ENCODE results near the gene COQ7. TPM values are rescaled to one million over a fixed set of nuclear protein-coding genes. Genes with fewer than 3 reads are reported as not detected.

The COQ7 gene
- total RNA-seq, 4 donors from 2014 or later: 16.5 to 29.1 (median 20.6) TPM

DNA sequence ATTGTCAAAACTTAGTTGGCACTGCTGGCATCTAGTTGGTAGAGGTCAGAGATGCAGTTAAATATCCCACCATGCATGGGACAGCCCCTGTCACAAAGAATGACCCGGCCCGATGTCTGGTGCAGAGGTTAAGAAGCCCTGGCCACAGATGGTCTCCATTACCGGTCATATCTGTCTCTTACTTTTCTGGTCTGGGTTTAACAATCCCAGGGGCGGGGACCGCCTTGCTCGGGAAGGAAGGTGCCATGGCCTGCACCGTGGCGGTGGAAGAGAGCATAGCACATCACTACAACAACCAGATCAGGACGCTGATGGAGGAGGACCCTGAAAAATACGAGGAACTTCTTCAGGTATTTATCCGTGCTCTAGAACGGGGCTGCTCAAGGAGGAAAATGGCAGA, 8.1 kb downstream of the COQ7 start:
- Histone ChIP-seq H3K4me3 (no peak overlapping the region), H3K36me3 (peaks cover 0 to 66% (median 0%) of the 10 kb centered on the region in 3 donors), H3K4me1 (no peaks in the 10 kb centered on the region), H3K27me3 (no peaks in the 10 kb centered on the region), H3K9me3 (no peaks in the 10 kb centered on the region), H3K27ac (no peak overlapping the region)
- TF ChIP-seq, protein P1, sequence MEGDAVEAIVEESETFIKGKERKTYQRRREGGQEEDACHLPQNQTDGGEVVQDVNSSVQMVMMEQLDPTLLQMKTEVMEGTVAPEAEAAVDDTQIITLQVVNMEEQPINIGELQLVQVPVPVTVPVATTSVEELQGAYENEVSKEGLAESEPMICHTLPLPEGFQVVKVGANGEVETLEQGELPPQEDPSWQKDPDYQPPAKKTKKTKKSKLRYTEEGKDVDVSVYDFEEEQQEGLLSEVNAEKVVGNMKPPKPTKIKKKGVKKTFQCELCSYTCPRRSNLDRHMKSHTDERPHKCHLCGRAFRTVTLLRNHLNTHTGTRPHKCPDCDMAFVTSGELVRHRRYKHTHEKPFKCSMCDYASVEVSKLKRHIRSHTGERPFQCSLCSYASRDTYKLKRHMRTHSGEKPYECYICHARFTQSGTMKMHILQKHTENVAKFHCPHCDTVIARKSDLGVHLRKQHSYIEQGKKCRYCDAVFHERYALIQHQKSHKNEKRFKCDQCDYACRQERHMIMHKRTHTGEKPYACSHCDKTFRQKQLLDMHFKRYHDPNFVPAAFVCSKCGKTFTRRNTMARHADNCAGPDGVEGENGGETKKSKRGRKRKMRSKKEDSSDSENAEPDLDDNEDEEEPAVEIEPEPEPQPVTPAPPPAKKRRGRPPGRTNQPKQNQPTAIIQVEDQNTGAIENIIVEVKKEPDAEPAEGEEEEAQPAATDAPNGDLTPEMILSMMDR (IDR thresholded peaks at IDR 0.05): no peak
- TF ChIP-seq POLR2A (IDR thresholded peaks at IDR 0.05): no peak
- DNase-seq: no peak

DNA sequence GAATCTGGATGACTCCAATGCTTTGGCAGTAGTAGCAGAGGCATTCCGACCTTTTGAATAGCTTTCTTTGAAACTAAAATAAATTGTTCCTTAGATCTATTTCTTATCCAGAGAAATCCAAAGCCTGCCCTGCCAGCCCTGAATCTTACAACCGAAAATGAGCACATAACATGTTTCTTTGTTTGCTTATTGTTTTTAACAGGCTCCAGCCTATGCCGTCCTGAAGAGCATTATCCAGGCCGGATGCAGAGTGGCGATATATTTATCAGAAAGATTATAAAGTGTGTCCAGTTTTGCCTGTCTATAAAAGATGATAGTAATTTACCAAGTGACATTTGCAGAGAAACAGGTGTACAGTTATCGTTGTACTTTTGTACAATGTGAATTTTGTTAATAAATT, 10.5 kb downstream of the COQ7 start:
- no peaks in the 10 kb centered on the region for H3K4me1 ChIP-seq
- no peak overlapping the region for H3K27ac ChIP-seq
- no peak for DNase-seq
- peaks cover 0 to 73% (median 0%) of the 10 kb centered on the region in 3 donors for H3K36me3 ChIP-seq
- no peaks in the 10 kb centered on the region for H3K9me3 ChIP-seq
- H3K4me3 ChIP-seq: no peak overlapping the region
- TF ChIP-seq, protein P1 (IDR thresholded peaks at IDR 0.05): no peak
- TF ChIP-seq POLR2A (IDR thresholded peaks at IDR 0.05): no peak
- H3K27me3 ChIP-seq: no peaks in the 10 kb centered on the region

DNA sequence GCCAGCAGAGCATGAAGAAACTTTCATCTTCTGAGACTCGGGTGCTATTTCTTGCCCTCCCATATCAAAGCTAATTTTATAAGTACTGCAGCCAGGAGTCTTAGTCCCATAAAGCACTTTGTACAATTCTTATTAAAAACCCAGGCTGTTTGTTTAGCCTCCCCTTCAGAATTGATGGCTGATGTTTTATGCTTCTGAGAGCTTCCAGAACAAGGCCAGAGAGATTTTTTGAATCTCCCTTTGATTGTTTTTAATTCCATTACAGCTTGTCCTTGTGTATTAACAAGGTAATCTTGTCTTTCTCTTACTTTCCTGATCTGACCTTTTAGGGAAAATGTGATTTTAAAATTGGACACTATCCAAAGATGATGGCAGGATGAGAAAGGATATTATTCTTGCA, 16.3 kb downstream of the COQ7 start:
- TF ChIP-seq, protein P1 (IDR thresholded peaks at IDR 0.05): no peak
- no peak for TF ChIP-seq POLR2A (IDR thresholded peaks at IDR 0.05)
- Histone ChIP-seq H3K4me3 (no peak overlapping the region), H3K27me3 (no peaks in the 10 kb centered on the region), H3K27ac (no peak overlapping the region), H3K9me3 (no peaks in the 10 kb centered on the region), H3K4me1 (peaks cover 0 to 11% (median 1%) of the 10 kb centered on the region in 4 donors), H3K36me3 (peaks cover 0 to 21% (median 0%) of the 10 kb centered on the region in 3 donors)
- DNase-seq: no peak

DNA sequence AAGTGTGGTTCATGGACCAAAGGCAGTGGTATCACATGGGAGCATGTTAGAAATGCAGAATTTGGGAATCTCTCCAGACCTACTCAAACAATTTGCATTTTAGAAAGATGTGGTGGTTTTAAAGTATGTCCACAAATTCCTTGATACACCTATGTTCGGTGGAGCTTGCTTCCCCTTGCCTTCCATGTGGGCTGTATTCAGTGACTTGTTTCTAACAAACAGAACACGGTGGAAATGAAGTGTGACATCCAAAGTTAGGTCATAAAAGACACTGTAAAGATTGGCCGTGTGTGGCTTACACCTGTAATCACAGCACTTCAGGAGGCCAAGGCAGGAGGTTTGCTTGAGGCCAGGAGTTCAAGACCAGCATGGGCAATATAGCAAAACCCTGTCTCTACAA, 16.7 kb downstream of the COQ7 start:
- Histone ChIP-seq H3K4me1 (peaks cover 0 to 11% (median 1%) of the 10 kb centered on the region in 4 donors), H3K9me3 (no peaks in the 10 kb centered on the region), H3K36me3 (peaks cover 0 to 16% (median 0%) of the 10 kb centered on the region in 3 donors), H3K27me3 (no peaks in the 10 kb centered on the region), H3K4me3 (no peak overlapping the region), H3K27ac (no peak overlapping the region)
- TF ChIP-seq, protein P1 (IDR thresholded peaks at IDR 0.05): no peak
- no peak for TF ChIP-seq POLR2A (IDR thresholded peaks at IDR 0.05)
- no peak for DNase-seq

DNA sequence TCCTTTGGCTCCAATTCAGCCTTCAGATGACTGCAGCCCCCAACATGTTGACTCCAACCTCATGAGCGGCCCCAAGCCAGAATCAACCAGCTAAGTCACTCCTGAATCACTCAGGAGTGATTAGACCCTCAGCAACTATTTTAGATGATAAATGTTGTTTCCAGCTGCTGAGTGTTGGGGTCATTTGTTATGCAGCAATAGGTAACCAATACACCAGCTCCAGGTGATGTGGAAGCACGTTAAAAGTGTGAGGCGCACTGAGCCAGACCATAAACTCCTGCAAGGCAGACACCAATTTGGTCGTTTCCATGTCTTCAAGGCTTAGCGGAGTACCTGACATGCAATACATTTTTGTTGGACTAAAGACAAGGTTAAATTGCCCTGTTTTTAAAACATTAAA, 17.5 kb downstream of the COQ7 start:
- no peaks in the 10 kb centered on the region for H3K27me3 ChIP-seq

More for the DNA sequence above, 17.5 kb downstream of the COQ7 start:
- Histone ChIP-seq H3K36me3 (peaks cover 0 to 10% (median 0%) of the 10 kb centered on the region in 3 donors), H3K4me3 (no peak overlapping the region), H3K4me1 (peaks cover 0 to 11% (median 1%) of the 10 kb centered on the region in 4 donors), H3K9me3 (no peaks in the 10 kb centered on the region), H3K27ac (no peak overlapping the region)
- DNase-seq: no peak
- TF ChIP-seq, protein P1 (IDR thresholded peaks at IDR 0.05): no peak
- no peak for TF ChIP-seq POLR2A (IDR thresholded peaks at IDR 0.05)
